GM12801 (cell line): ENCODE measurements around the gene SCLY.

ENCODE experiments used
- TF ChIP-seq, protein P1 (sequence below): IDR thresholded peaks from one replicate; pipeline ENCODE4 v1.5.1; 2011; ENCODE audit warnings: control low read depth; ENCODE audit not compliant: insufficient read length; ENCODE audit errors: extremely low read depth

SCLY gene

GRCh38 chr2:238100821-238101771 lies 40.3 kb downstream of the SCLY start:
- TF ChIP-seq, protein P1, sequence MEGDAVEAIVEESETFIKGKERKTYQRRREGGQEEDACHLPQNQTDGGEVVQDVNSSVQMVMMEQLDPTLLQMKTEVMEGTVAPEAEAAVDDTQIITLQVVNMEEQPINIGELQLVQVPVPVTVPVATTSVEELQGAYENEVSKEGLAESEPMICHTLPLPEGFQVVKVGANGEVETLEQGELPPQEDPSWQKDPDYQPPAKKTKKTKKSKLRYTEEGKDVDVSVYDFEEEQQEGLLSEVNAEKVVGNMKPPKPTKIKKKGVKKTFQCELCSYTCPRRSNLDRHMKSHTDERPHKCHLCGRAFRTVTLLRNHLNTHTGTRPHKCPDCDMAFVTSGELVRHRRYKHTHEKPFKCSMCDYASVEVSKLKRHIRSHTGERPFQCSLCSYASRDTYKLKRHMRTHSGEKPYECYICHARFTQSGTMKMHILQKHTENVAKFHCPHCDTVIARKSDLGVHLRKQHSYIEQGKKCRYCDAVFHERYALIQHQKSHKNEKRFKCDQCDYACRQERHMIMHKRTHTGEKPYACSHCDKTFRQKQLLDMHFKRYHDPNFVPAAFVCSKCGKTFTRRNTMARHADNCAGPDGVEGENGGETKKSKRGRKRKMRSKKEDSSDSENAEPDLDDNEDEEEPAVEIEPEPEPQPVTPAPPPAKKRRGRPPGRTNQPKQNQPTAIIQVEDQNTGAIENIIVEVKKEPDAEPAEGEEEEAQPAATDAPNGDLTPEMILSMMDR, result no peak

- TF ChIP-seq, protein P1, result no peak
Measured at GRCh38 chr2:238101891-238102841, 41.4 kb downstream of the SCLY start.

DNA sequence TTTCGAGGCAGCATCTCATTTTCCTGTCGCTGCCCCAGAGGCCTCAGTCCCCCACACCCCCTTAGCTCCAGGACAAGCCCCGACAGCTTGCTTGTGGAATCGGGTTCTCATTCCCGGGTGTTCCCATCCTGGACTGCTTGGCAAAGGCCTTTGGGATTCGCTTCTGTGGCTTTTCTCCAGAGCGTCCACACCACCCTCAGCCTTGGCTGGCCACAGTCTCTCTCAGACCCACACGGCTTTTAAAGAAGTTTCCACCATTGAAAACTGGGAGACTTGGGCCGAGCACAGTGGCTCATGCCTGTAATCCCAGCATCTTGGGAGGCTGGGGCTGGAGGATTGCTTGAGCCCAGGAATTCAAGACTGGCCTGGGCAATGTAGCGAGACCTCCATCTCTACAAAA lies 42.1 kb downstream of the SCLY start:
- TF ChIP-seq, protein P1, result no peak

- TF ChIP-seq, protein P1, result no peak
Measured at GRCh38 chr2:238103465-238104225, 42.8 kb downstream of the SCLY start.

GRCh38 chr2:238104226-238104690 lies 43.5 kb downstream of the SCLY start:
- TF ChIP-seq, protein P1, result no peak

DNA sequence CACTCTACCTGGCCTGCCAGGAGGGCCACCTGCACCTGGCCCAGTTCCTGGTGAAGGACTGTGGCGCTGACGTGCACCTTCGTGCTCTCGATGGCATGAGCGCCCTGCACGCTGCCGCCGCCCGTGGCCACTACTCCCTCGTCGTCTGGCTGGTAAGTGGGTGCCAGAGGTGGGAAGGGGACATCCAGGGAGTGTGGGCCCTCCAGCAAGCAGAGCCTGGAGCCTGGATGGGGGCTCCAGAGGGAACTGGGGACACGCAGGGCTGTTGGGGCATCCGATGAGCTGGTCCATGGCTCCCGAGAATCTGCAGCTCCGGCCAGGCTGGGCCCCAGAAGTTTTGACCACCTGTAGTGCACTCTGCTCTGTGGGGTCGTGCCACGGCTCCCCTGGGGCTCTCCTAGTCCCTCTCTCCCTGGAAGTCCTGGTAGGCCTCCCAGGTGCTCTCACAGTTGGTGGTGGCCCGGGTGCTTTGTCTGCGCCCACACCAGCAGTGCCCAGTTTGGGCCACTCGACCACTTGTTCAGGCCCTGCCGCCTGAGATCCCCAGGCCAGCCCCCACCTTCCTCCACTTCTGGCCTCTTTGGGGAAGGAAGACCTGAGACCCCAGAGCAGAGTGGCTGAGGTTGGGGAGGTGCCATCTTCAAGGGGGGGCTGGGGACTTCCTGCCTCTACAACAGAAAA lies 44.0 kb downstream of the SCLY start:
- TF ChIP-seq, protein P1, result no peak
